ENCODE data around the gene CCDC178. TPM values are rescaled to one million over a fixed set of nuclear protein-coding genes. Genes with fewer than 3 reads are reported as not detected.
A peak's percentile ranks its signal among the peaks of the same experiment; 100 is the strongest.

Gene CCDC178
- total and polyA plus RNA-seq, 2 experiments from 2014 or later: 1.3 TPM; not detected in 1

DNA sequence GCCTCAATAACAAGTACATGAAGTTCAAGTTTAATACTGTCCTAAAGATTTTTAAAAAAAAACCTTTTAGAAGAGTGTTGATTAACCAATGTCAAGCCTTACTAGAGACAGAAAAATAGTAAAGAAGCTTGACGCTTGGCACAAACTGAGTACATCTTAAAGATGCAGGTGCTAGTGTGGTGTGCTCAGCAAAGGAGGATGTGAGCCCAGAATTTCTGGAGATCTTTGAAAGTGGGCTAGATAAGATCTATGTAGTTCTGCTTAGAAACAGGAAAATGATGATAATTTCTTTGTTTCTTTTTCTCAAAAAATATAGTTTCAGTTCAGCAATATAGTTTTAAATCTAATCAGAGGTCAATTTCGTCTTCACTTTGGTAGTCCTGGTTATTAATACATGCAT, 549.4 kb downstream of the CCDC178 start:
- Histone ChIP-seq H3K4me3 (no peak overlapping the region), H3K27me3 (no peaks in the 10 kb centered on the region), H3K9me2 (replicated peaks; ENCODE audit: insufficient read depth) (no peaks in the 10 kb centered on the region), H3K79me2 (no peaks in the 10 kb centered on the region), H3K4me2 (no peak overlapping the region), H3K27ac (no peak overlapping the region), H3K9me3 (ENCODE audit: low read depth) (no peaks in the 10 kb centered on the region), H3K36me3 (replicated peaks; ENCODE audit: insufficient read depth, low read depth) (no peaks in the 10 kb centered on the region), H4K20me1 (ENCODE audit: insufficient read depth, poor library complexity, severe bottlenecking) (no peaks in the 10 kb centered on the region), H3K4me1 (ENCODE audit: insufficient read depth) (no peaks in the 10 kb centered on the region), H2AFZ (no peak overlapping the region)
- 100% methylated on average over 2 of the region's 2 CpGs for WGBS (ENCODE audit: low lambda C conversion rate, missing lambda C conversion rate)
- TF ChIP-seq EZH2phosphoT487 (IDR thresholded peaks at IDR 0.05; ENCODE audit: low read depth, severe bottlenecking, unreplicated experiment) (no peak), EZH2 (IDR thresholded peaks at IDR 0.05; ENCODE audit: borderline replicate concordance) (no peak)
- TF ChIP-seq, protein P1, sequence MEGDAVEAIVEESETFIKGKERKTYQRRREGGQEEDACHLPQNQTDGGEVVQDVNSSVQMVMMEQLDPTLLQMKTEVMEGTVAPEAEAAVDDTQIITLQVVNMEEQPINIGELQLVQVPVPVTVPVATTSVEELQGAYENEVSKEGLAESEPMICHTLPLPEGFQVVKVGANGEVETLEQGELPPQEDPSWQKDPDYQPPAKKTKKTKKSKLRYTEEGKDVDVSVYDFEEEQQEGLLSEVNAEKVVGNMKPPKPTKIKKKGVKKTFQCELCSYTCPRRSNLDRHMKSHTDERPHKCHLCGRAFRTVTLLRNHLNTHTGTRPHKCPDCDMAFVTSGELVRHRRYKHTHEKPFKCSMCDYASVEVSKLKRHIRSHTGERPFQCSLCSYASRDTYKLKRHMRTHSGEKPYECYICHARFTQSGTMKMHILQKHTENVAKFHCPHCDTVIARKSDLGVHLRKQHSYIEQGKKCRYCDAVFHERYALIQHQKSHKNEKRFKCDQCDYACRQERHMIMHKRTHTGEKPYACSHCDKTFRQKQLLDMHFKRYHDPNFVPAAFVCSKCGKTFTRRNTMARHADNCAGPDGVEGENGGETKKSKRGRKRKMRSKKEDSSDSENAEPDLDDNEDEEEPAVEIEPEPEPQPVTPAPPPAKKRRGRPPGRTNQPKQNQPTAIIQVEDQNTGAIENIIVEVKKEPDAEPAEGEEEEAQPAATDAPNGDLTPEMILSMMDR (IDR thresholded peaks at IDR 0.05; ENCODE audit: poor library complexity): no peak
- no peak for DNase-seq (ENCODE audit: low spot score)

DNA sequence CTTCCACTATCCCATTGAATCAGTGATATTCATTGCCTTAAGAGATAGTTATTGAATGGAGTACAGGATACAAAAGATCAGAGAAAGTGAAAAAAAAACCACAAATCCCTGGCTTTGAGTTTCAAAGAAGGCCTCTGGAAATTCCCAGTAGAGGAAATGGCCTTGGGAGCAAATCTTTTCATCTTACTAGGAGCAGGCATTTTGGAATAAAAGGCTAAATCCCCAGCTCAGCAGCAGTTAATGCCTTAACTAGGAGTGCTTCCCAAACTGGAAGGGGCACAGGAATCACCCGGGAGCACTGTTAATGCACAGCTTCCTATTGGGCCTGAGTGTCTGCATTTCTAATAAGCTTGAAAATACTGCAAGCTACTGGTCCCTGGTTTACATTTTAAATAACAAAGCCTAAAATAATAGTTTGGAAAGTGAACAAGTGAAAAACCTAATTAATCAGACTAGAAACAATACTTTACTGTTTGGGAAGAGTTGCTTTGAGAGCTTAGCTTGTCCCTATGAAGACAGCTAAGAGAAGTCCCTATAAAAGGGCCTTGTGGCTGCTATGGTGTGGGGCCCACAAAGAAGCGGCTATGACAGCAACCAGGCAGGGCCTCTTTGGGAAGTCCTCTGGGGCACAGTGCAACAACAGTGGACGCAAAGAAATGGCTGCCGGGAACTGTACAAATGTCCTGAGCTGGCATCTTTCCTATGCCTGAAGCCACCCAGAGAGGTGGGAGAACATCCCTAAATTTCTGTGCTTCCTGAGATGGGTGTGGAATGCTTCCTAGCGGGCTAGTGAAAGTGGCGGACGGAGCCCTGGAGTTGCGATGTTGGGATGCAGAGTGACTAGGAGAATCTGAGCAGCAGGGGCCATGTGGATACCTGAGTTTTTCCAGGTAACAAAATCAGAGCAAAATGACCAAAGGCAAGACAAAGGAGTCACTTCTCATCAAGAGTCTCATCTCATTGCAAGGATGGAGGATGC, 550.6 kb downstream of the CCDC178 start:
- DNase-seq (ENCODE audit: low spot score): no peak
- 89% methylated on average over 8 of the region's 8 CpGs for WGBS (ENCODE audit: low lambda C conversion rate, missing lambda C conversion rate)
- TF ChIP-seq EZH2 (IDR thresholded peaks at IDR 0.05; ENCODE audit: borderline replicate concordance): no peak
- TF ChIP-seq EZH2phosphoT487 (IDR thresholded peaks at IDR 0.05; ENCODE audit: low read depth, severe bottlenecking, unreplicated experiment): no peak
- H3K36me3 ChIP-seq (replicated peaks; ENCODE audit: insufficient read depth, low read depth): no peaks in the 10 kb centered on the region
- H3K4me3 ChIP-seq: no peak overlapping the region
- H3K9me2 ChIP-seq (replicated peaks; ENCODE audit: insufficient read depth): no peaks in the 10 kb centered on the region
- no peaks in the 10 kb centered on the region for H4K20me1 ChIP-seq (ENCODE audit: insufficient read depth, poor library complexity, severe bottlenecking)
- no peak overlapping the region for H3K27ac ChIP-seq
- H2AFZ ChIP-seq: no peak overlapping the region
- H3K27me3 ChIP-seq: no peaks in the 10 kb centered on the region
- H3K9me3 ChIP-seq (ENCODE audit: low read depth): no peaks in the 10 kb centered on the region
- no peaks in the 10 kb centered on the region for H3K4me1 ChIP-seq (ENCODE audit: insufficient read depth)
- no peak overlapping the region for H3K4me2 ChIP-seq
- H3K79me2 ChIP-seq: no peaks in the 10 kb centered on the region

DNA sequence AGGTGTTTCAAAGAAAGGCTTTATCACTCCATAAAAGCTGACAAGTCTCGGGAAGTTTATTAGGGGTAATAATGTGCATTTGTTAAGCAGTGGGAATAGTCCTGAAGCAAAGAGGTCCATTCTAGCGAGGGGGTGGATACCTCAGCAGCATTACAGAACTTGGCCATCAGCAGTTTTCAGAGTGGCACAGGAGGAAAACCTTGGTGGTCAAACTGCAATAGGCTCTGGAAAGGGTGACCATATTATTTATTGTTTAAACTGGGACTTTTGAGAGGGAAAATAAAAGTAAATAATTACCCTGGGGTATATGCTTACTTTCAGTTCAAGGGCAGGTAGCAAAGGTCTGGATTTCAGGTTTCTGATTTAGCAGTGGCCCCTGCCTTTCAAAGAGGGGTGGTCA, 552.2 kb downstream of the CCDC178 start:
- H3K27ac ChIP-seq: no peak overlapping the region
- peak; percentile 20 for DNase-seq (ENCODE audit: low spot score)
- 52% methylated on average over 2 of the region's 2 CpGs for WGBS (ENCODE audit: low lambda C conversion rate, missing lambda C conversion rate)

More for the DNA sequence above, 552.2 kb downstream of the CCDC178 start:
- TF ChIP-seq EZH2phosphoT487 (IDR thresholded peaks at IDR 0.05; ENCODE audit: low read depth, severe bottlenecking, unreplicated experiment) (no peak), EZH2 (IDR thresholded peaks at IDR 0.05; ENCODE audit: borderline replicate concordance) (no peak)
- TF ChIP-seq, protein P1 (IDR thresholded peaks at IDR 0.05; ENCODE audit: poor library complexity): no peak
- Histone ChIP-seq H4K20me1 (ENCODE audit: insufficient read depth, poor library complexity, severe bottlenecking) (no peaks in the 10 kb centered on the region), H3K9me2 (replicated peaks; ENCODE audit: insufficient read depth) (no peaks in the 10 kb centered on the region), H3K79me2 (no peaks in the 10 kb centered on the region), H2AFZ (no peak overlapping the region), H3K4me3 (no peak overlapping the region), H3K27me3 (no peaks in the 10 kb centered on the region), H3K4me1 (ENCODE audit: insufficient read depth) (no peaks in the 10 kb centered on the region), H3K9me3 (ENCODE audit: low read depth) (no peaks in the 10 kb centered on the region), H3K36me3 (replicated peaks; ENCODE audit: insufficient read depth, low read depth) (no peaks in the 10 kb centered on the region), H3K4me2 (no peak overlapping the region)

Other genes starting within 250 kb of the CCDC178 start
- gene ASXL3, start 137.5 kb upstream of the CCDC178 start, total RNA-seq: 6.9 and 8.7 TPM in 2 replicates
- 1.4 and 2.7 TPM in 2 replicates for gene ASXL3, start 137.5 kb upstream of the CCDC178 start, polyA plus RNA-seq